Measurements from ENCODE around the gene RBM7.

DNA sequence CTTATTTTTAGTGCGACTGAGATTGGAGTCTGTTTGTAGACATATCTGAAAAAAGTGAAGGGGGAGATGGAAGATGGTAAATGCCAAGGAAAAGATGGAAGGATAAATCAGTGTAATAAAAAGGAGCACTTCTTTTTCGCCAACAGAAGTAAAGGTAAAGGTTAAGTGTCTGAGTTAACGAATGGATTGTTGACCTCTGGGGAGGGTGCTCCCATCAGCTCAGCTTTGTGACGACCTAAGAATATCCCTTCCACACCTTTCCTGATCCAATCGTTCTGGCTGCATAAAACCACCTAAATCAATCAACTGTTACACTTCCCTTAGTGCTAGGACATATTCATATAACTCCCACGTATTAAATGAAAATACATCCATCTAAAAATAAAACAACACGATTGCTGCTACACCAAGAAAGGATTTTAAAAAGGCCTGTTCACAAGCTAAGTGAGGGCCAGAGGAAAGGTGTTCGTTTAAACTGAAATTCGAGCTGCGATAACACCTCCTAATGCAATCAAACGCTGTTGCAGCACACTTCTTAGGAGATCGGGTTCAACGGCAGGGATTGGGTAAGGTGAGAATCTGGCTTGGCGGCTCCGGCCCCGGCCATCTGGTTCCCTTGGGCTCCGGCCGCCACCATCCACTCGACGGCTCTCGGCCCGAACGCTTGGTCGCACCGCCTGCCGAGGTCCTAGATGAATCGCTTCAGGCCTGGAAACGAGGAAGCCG lies 813 bp upstream of the RBM7 start:
- TF ChIP-seq, protein P1, sequence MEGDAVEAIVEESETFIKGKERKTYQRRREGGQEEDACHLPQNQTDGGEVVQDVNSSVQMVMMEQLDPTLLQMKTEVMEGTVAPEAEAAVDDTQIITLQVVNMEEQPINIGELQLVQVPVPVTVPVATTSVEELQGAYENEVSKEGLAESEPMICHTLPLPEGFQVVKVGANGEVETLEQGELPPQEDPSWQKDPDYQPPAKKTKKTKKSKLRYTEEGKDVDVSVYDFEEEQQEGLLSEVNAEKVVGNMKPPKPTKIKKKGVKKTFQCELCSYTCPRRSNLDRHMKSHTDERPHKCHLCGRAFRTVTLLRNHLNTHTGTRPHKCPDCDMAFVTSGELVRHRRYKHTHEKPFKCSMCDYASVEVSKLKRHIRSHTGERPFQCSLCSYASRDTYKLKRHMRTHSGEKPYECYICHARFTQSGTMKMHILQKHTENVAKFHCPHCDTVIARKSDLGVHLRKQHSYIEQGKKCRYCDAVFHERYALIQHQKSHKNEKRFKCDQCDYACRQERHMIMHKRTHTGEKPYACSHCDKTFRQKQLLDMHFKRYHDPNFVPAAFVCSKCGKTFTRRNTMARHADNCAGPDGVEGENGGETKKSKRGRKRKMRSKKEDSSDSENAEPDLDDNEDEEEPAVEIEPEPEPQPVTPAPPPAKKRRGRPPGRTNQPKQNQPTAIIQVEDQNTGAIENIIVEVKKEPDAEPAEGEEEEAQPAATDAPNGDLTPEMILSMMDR (IDR thresholded peaks at IDR 0.05; ENCODE audit: low read depth, low read length, poor library complexity, severe bottlenecking) = no peak
- no peak for TF ChIP-seq EZH2phosphoT487 (IDR thresholded peaks at IDR 0.05; ENCODE audit: borderline replicate concordance, low read length)

Data from DOHH2 (cell line).